ENCODE data around the gene FER1L5.
A peak's percentile ranks its signal among the peaks of the same experiment; 100 is the strongest.

Gene FER1L5

DNA sequence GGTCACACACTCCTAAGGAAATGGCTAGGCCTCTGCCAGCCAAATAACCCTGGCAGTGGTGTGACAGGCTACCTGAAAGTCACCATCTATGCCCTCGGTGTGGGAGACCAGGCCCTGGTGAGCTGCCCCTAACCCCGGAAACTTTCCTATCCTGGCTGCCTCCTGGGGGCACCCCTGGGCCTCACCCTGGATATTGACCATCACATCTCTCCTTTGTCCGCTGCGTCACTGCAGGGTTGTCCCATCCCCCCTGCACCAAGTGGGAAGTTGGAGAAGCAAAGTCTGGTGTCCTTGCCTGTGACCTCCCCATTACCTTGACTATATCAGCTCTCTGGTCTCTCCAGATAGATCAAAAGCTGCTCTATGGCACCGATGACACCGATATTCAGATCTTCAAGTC, 18.8 kb downstream of the FER1L5 start:
- Histone ChIP-seq H3K4ac (ENCODE audit: low read depth, low read length) (no peak overlapping the region), H4K91ac (ENCODE audit: low read depth, low read length) (no peak overlapping the region), H3K9me3 (ENCODE audit: insufficient read depth, low read depth, low read length) (no peaks in the 10 kb centered on the region), H3K27ac (ENCODE audit: low read depth, low read length) (no peak overlapping the region), H2BK5ac (ENCODE audit: low read depth, low read length, poor library complexity) (no peak overlapping the region), H3K79me1 (ENCODE audit: low read length) (no peaks in the 10 kb centered on the region), H4K8ac (ENCODE audit: low read depth, low read length) (no peak overlapping the region), H4K12ac (ENCODE audit: low read depth, low read length) (no peak overlapping the region), H2BK120ac (ENCODE audit: insufficient read depth, low read length, poor library complexity) (no peak overlapping the region), H3K23ac (ENCODE audit: low read length) (no peak overlapping the region), H3K27me3 (ENCODE audit: insufficient read depth, low read length) (no peaks in the 10 kb centered on the region), H3K4me2 (ENCODE audit: low read length) (no peak overlapping the region), H2AK5ac (ENCODE audit: low read length) (no peak overlapping the region), H2AFZ (ENCODE audit: insufficient read depth, low read length, poor library complexity) (no peak overlapping the region), H2BK12ac (ENCODE audit: low read length) (no peak overlapping the region), H3K9ac (ENCODE audit: low read length) (no peak overlapping the region), H3K18ac (ENCODE audit: low read length) (no peak overlapping the region), H3K4me3 (ENCODE audit: low read depth, low read length) (no peak overlapping the region), H3K36me3 (ENCODE audit: control insufficient read depth in 1 of 2, insufficient read depth in 2 of 2, low read length in 2 of 2) (no peaks in the 10 kb centered on the region), H3K79me2 (ENCODE audit: control insufficient read depth, insufficient read depth, low read length, poor library complexity) (peaks cover 2% of the 10 kb centered on the region), H3K14ac (ENCODE audit: low read length) (no peak overlapping the region), H3K4me1 (ENCODE audit: control insufficient read depth in 1 of 2, insufficient read depth in 2 of 2, low read length in 2 of 2) (no peaks in the 10 kb centered on the region)
- DNase-seq, result no peak
- no CpG with 5 or more reads among the region's 6 CpGs for WGBS (ENCODE audit: extremely low coverage, insufficient coverage, insufficient read length)

- Histone ChIP-seq H3K9ac (ENCODE audit: low read length) (no peak overlapping the region), H2BK120ac (ENCODE audit: insufficient read depth, low read length, poor library complexity) (no peak overlapping the region), H3K79me2 (ENCODE audit: control insufficient read depth, insufficient read depth, low read length, poor library complexity) (peaks cover 2% of the 10 kb centered on the region), H3K79me1 (ENCODE audit: low read length) (no peaks in the 10 kb centered on the region), H3K23ac (ENCODE audit: low read length) (no peak overlapping the region), H4K12ac (ENCODE audit: low read depth, low read length) (no peak overlapping the region), H3K4me1 (ENCODE audit: control insufficient read depth in 1 of 2, insufficient read depth in 2 of 2, low read length in 2 of 2) (no peaks in the 10 kb centered on the region), H3K18ac (ENCODE audit: low read length) (no peak overlapping the region), H3K14ac (ENCODE audit: low read length) (no peak overlapping the region), H2AK5ac (ENCODE audit: low read length) (no peak overlapping the region), H3K36me3 (ENCODE audit: control insufficient read depth in 1 of 2, insufficient read depth in 2 of 2, low read length in 2 of 2) (no peaks in the 10 kb centered on the region), H3K27ac (ENCODE audit: low read depth, low read length) (no peak overlapping the region), H4K8ac (ENCODE audit: low read depth, low read length) (no peak overlapping the region), H2BK12ac (ENCODE audit: low read length) (no peak overlapping the region), H2AFZ (ENCODE audit: insufficient read depth, low read length, poor library complexity) (no peak overlapping the region), H3K4me2 (ENCODE audit: low read length) (no peak overlapping the region), H3K9me3 (ENCODE audit: insufficient read depth, low read depth, low read length) (no peaks in the 10 kb centered on the region), H4K91ac (ENCODE audit: low read depth, low read length) (no peak overlapping the region), H3K27me3 (ENCODE audit: insufficient read depth, low read length) (no peaks in the 10 kb centered on the region), H2BK5ac (ENCODE audit: low read depth, low read length, poor library complexity) (no peak overlapping the region), H3K4ac (ENCODE audit: low read depth, low read length) (no peak overlapping the region), H3K4me3 (ENCODE audit: low read depth, low read length) (no peak overlapping the region)
- no CpG with 5 or more reads among the region's 9 CpGs for WGBS (ENCODE audit: extremely low coverage, insufficient coverage, insufficient read length)
- DNase-seq, result no peak
Measured at GRCh38 chr2:96662360-96662759, 19.8 kb downstream of the FER1L5 start.

DNA sequence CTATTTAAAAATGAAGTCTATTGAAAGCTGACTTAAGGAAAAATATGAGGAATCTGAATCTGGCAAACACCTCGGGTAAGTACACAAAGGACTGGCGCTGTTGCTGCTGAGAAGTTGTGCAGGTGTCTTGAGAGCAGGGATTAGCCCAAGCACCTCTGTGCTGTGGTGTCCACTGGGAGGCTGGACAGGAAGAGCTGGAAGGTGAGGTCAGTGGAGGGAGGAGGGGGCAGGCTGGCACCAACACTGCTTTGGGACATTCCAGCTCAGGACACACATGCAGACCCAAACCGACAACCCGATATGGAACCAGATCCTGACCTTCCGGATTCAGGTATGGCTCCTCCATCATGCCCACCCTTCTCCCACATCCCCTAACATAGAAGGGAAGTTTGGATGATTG, 20.6 kb downstream of the FER1L5 start:
- no peak overlapping the region for H3K9ac ChIP-seq (ENCODE audit: low read length)
- no peaks in the 10 kb centered on the region for H3K9me3 ChIP-seq (ENCODE audit: insufficient read depth, low read depth, low read length)
- no peak overlapping the region for H2AK5ac ChIP-seq (ENCODE audit: low read length)
- H3K4me3 ChIP-seq (ENCODE audit: low read depth, low read length), result no peak overlapping the region
- H2BK120ac ChIP-seq (ENCODE audit: insufficient read depth, low read length, poor library complexity), result no peak overlapping the region
- no peak overlapping the region for H3K27ac ChIP-seq (ENCODE audit: low read depth, low read length)
- no peak overlapping the region for H2BK12ac ChIP-seq (ENCODE audit: low read length)
- no peak overlapping the region for H4K8ac ChIP-seq (ENCODE audit: low read depth, low read length)
- H3K36me3 ChIP-seq (ENCODE audit: control insufficient read depth in 1 of 2, insufficient read depth in 2 of 2, low read length in 2 of 2), result no peaks in the 10 kb centered on the region
- no peaks in the 10 kb centered on the region for H3K4me1 ChIP-seq (ENCODE audit: control insufficient read depth in 1 of 2, insufficient read depth in 2 of 2, low read length in 2 of 2)
- no peak overlapping the region for H3K4me2 ChIP-seq (ENCODE audit: low read length)
- H2BK5ac ChIP-seq (ENCODE audit: low read depth, low read length, poor library complexity), result no peak overlapping the region
- no peak overlapping the region for H3K18ac ChIP-seq (ENCODE audit: low read length)
- no peak overlapping the region for H2AFZ ChIP-seq (ENCODE audit: insufficient read depth, low read length, poor library complexity)
- DNase-seq, result peak in 1 of 2 donors; percentile 7
- no peaks in the 10 kb centered on the region for H3K27me3 ChIP-seq (ENCODE audit: insufficient read depth, low read length)
- H3K14ac ChIP-seq (ENCODE audit: low read length), result no peak overlapping the region
- H4K91ac ChIP-seq (ENCODE audit: low read depth, low read length), result no peak overlapping the region
- no peak overlapping the region for H3K4ac ChIP-seq (ENCODE audit: low read depth, low read length)
- no peak overlapping the region for H4K12ac ChIP-seq (ENCODE audit: low read depth, low read length)
- no peaks in the 10 kb centered on the region for H3K79me1 ChIP-seq (ENCODE audit: low read length)
- no CpG with 5 or more reads among the region's 5 CpGs for WGBS (ENCODE audit: extremely low coverage, insufficient coverage, insufficient read length)
- H3K79me2 ChIP-seq (ENCODE audit: control insufficient read depth, insufficient read depth, low read length, poor library complexity), result peaks cover 2% of the 10 kb centered on the region
- no peak overlapping the region for H3K23ac ChIP-seq (ENCODE audit: low read length)

DNA sequence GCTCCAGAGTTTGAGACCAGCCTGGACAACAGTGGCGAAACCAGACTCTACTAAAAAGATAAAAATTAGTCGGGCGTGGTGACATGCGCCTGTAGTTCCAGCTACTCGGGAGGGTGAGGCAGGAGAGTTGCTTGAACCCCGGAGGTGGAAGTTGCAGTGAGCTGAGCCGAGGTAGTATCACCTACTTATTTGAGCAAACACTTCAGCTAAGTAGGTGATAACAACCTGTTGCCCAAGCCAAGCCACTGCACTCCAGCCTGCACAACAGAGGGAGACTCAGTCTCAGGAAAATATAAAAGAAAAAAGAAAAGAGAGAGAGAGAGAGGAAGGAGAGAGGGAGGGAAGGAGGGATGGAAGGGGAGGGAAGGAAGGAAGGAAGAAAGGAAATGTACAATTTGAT, 21.3 kb downstream of the FER1L5 start:
- Histone ChIP-seq H3K36me3 (ENCODE audit: control insufficient read depth in 1 of 2, insufficient read depth in 2 of 2, low read length in 2 of 2) (no peaks in the 10 kb centered on the region), H3K4me1 (ENCODE audit: control insufficient read depth in 1 of 2, insufficient read depth in 2 of 2, low read length in 2 of 2) (no peaks in the 10 kb centered on the region), H3K4ac (ENCODE audit: low read depth, low read length) (no peak overlapping the region), H3K27me3 (ENCODE audit: insufficient read depth, low read length) (no peaks in the 10 kb centered on the region), H3K4me3 (ENCODE audit: low read depth, low read length) (no peak overlapping the region), H3K4me2 (ENCODE audit: low read length) (no peak overlapping the region), H4K91ac (ENCODE audit: low read depth, low read length) (no peak overlapping the region), H3K14ac (ENCODE audit: low read length) (no peak overlapping the region), H3K9me3 (ENCODE audit: insufficient read depth, low read depth, low read length) (no peaks in the 10 kb centered on the region), H2AK5ac (ENCODE audit: low read length) (no peak overlapping the region), H2AFZ (ENCODE audit: insufficient read depth, low read length, poor library complexity) (no peak overlapping the region), H2BK120ac (ENCODE audit: insufficient read depth, low read length, poor library complexity) (no peak overlapping the region), H3K79me1 (ENCODE audit: low read length) (peaks cover 1% of the 10 kb centered on the region), H3K79me2 (ENCODE audit: control insufficient read depth, insufficient read depth, low read length, poor library complexity) (peaks cover 2% of the 10 kb centered on the region), H2BK12ac (ENCODE audit: low read length) (no peak overlapping the region), H2BK5ac (ENCODE audit: low read depth, low read length, poor library complexity) (no peak overlapping the region), H3K27ac (ENCODE audit: low read depth, low read length) (no peak overlapping the region), H3K23ac (ENCODE audit: low read length) (no peak overlapping the region), H3K9ac (ENCODE audit: low read length) (no peak overlapping the region), H3K18ac (ENCODE audit: low read length) (no peak overlapping the region), H4K12ac (ENCODE audit: low read depth, low read length) (no peak overlapping the region), H4K8ac (ENCODE audit: low read depth, low read length) (no peak overlapping the region)
- DNase-seq, result peak; percentile 28 to 56
- no CpG with 5 or more reads among the region's 7 CpGs for WGBS (ENCODE audit: extremely low coverage, insufficient coverage, insufficient read length)

Data from trophoblast cell (in vitro differentiated cells and primary cell).